ENCODE results near the gene BMP6.
A peak's percentile ranks its signal among the peaks of the same experiment; 100 is the strongest.

The BMP6 gene

DNA sequence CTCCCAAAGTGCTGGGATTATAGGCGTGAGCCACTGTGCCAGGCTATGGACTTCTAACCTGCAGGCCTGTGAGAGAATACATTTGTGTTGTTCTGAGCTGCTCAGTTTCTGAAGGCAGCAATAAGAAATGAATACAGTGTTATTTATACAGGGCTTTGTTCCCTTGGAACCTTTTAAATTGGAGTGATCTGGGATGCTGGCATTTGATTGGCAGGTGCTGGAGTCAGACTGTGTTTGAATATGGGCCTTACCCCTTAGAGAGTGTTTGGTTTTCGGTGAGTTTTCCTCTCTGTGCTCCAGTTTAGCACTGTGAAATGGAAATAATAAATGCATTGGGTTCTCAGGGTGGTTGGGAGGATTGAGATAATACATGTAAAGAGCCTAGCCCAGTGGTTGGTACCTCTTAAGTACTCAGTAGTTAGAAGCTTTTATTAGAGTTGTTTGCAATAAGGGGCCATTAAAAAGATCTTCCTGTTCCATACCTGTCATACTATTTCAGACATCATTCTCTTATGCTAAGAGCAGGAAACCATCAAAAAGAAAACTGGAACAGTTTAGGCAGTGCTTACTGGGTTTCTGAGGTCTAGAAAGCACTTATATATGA lies 22.1 kb downstream of the BMP6 start:
- DNase-seq = no peak

DNA sequence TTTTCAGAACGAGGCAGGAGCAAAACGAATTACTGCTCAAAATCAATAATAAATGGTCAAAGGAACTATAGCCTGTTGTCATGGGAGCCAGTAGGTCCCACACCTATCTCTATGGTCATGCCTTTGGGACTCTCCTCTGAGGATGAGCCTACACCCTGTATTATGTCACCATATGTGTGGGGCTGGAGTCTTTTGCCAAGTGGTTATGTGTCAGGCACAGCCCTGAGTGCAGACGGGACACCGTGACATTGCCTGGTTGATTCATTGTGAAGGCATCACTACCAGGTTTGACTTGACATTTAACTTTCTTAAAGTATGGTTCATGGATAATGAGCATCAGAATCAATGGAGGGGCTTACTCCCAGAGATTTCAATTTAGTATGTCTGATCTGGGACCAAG lies 23.6 kb downstream of the BMP6 start:
- no peak for DNase-seq

DNA sequence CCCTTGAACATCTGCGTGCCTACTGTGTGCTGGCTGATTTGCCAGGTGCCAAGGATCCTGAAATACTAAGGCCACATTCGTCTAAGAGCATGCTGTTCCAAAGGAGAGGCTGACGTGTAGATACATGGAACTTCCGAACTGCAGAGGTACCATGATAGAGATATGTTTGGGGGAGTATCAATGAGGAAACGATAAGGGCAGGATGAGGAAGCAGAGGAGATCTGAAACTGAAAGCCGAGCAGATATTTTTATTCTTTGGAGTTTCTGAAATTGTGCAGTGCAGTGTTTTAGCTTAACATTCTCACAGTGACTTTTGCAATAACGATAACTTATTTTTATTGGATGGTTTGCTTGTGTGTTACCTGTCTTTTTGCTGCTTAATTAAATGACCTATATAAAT lies 24.3 kb downstream of the BMP6 start:
- DNase-seq = no peak

DNA sequence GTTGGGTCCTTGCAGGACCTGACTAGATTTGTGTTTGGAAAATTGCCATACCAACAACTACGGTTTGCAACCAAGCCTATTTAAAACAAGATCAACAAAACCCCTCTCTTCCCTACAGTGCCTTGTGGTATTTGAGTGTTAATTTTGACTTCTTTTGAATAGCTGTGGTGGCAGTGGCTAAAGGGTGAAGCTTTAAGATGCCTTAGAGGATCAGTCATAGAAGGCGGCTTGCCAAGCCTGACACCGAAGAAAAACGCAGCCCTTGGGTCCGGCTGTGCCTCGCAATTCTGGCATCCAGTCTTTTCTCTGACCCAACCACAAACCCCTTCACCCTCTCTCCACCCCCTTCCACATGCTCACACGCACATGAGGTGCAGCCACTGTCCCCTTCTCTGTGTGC lies 32.6 kb downstream of the BMP6 start:
- no peak for DNase-seq

DNA sequence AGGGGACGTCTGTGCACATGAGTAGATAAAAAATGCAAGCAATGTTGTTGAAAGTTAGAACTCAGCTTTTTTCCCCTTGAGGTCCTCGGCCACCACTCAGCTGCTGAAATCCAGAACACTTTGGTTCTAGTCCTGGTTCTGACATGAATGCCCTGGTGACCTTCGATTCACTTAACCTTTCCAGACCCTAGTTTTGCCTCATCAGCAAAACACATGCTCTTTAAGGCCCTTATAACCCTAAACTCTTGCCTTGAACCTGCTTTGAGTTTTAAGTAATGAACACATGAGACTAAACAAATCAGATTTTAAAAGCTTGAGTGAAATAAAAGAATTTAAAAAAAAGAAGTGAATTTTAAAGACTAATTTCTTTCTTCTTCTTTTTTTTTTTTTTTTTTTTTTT lies 33.4 kb downstream of the BMP6 start:
- no peak for DNase-seq

DNA sequence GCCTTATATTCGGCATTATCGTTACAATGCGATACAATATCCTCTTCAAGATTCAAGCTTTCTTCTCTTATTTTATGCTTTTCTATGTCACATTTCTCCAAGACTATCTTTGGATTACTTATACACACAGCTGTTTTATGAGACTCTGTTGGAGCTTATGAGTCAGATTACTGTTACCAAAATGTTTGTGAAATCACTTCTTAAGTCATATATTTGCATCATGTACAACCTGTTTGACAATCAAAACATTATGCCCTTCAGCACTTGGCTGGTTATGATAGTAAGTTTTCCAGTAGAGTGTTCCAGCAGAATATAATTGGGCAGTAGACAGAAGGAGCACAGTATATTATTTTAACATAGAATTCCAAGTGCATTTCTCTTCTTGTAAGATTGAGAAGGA lies 35.2 kb downstream of the BMP6 start:
- no peak for DNase-seq

DNA sequence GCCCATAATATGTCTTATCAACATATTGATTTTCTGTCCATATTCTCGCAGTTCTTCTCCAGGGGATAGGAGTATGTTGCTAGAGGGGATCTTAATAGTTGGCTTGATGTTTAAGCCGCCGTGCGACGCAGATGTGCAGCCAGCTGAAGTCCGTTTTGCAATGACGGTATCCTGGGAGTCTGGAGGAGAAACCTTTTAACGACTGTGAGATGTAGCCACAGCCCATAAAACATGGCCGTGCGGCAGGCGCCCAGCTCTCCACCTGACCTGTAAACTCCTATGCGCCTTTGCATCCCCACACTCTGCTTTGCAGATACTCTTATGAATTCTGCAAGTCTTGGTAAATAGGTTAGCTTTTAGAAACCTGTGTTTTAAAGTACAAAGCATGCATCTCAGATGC lies 36.9 kb downstream of the BMP6 start:
- no peak for DNase-seq

DNA sequence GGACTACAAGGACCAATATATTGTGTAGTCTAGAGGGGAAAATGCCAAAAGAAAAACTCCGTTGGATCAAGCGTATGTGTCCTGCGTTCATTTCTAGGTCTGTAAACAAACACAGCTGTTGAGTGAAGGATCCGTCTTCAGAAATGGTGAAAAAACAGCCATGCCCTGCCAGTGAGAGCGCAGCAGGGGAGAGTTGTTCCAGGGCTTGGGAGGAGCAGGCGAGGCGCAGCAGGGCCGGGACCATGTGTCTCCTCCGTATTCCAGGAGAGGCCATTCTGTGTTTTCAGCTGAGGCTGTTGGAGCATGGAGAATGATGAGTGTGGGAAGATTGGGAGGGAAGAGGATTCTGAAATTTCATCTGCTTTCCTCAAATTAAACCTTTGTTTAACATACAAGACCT lies 38.0 kb downstream of the BMP6 start:
- DNase-seq = peak; percentile 11 to 51

DNA sequence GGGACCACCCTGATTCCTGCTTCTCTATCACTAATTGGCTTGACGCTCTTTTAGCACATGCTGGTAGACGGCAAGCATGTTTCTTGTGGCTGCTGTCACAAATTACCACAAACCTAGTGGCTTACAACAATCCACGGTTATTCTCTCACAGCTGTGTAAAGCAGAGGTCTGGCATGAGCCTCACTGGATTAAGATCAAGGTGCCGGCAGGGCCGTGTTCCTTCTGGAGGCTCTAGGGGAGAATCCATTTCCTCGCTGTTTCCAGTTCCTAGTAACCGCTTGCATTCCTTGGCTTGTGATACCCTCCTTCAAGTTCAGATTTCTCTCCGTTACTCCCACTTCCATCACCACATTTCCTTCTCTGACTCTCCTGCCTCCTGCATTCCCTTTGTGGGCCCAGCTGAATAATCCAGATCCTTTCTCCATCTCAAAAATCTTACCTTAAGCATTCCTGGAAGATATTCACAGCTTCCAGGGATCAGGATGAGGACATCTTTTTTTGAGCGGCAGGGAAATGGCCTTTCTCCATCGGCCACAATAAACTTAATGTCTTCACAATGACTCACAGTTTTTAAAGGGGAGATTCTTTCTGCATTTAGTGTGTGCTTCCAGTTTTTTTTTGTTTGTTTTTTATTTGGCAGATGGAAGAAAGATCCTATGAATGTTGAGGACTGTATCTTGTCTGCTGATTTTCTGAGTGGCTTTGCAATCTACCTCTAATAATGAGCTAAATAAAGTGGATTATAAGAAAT lies 39.9 kb downstream of the BMP6 start:
- DNase-seq = no peak

DNA sequence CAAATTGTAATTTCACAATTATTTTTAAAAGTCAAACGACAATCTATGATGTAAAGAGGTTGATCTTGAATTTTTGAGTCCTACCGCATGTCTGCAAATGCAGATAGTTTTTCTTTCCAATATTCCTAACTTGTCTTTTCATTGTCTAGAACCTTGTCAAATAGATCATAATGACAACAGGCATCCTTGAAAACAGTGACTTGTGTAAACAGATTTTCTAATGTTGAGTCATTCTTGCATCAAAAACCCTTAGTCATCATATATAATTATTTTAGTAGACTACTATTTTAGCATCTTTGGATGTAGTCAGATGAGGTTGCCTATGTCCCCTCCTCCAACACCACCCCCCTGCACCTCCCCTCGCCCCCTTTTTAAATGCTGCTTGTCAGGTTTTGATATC lies 43.8 kb downstream of the BMP6 start:
- DNase-seq = no peak

DNA sequence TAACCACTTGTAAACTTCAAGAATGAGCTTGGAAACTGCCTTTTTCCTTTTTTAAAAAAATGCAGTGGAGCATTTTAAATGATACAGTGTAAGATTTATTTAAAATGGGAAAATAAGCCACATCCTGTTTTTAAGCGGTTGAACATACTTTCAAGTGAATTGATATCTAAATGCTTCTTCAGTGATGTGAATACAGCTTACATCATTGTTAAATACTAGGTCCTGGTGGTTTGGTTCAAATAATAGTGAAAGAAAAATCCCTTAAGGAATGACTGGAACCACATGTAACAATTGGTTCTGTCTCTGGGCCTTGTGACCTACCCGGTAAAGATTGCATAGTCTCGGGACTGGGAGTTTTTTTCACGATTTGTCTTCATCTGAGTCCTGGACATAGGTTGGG lies 44.2 kb downstream of the BMP6 start:
- no peak for DNase-seq

DNA sequence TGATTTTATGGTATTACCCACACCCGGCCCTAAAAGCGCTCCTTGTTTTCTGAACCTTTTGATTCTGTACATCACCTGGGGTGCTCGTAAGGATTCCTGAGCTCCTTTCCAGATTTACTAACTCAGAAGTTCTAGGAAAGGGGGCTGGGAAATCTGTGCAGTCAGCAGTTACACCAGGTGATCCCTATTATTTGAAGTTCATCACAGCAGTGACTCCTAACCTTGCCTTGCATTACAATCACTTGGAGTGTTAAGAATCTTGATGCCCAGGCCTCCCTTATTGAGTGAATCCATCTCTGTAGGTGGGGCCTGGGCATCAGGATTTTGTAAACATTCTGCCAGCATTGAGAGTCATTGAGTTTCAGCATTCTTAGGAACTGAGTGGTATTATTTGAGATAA lies 44.7 kb downstream of the BMP6 start:
- no peak for DNase-seq

DNA sequence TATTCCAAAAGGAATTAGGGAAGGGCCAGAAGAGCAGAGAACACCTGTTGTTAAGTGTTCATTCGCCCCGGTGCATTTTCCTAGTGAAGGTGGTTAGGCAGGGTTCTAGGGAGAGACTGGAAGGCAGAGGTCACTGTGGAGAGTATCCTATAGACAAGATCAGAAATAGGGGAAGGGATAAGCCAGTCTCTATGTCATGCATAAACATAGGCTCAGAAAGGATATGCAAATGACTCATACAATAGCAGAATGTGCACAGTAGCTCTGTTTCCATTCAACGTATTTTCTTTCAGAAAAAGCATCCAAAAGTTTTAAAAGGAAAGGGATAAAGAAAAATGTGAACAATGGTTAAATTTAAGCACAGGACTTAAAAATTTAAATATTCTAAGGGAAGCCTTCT lies 47.4 kb downstream of the BMP6 start:
- no peak for DNase-seq

DNA sequence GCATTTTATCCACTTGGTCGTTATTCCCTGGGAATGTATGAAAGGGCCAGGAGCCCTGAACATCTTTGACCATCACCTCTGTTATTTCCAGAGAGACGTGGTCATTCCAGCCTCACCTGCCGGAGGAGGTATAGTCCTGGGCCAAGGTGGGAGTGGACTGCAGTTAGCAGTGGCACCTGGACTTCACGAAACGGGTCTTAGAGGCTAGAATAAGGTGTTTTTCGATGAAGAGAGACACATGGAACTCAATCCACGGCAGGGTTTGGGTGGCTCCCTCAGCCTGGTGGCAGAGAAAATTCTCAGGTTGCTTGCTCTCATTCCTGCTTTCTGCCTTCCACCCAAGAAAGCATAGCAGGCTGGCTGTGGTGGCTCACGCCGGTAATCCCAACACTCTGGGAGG lies 48.0 kb downstream of the BMP6 start:
- DNase-seq = no peak

DNA sequence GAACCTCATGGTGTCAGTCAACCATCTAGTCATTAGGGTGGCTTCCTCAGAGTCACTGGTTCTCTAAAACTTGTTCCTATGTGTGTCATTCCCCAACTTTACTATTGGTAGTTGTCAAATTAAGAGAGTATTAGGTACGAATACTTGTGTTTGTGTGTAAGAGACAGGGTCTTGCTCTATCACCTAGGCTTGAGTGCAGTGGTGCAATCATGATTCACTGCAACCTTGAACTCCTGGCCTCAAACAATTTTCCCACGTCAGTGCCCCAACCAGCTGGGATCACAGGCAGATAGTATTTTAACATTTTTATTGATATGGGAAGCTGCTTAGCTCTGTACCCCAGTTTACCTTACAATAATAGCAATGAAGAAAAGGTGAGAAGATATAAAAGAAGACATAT lies 50.6 kb downstream of the BMP6 start:
- no peak for DNase-seq

DNA sequence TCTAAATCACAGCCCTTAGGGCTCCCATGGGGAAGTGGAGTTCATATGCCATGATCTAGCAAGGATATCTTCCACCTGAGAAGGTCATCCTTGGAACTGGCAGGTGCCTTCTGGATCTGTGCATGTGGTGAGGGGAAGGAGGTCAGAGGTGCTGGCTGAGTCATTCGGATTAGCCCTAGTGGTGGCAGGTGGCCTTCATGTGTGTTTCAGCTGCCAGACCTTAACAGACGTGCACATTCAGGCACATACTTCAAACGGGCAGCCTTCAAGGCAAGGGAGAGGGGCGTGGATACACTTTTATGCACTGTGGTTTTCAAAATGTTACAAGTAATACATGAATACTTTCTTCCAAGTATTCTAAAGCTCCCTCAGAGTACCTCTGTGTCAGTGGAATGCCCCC lies 51.2 kb downstream of the BMP6 start:
- DNase-seq = no peak

DNA sequence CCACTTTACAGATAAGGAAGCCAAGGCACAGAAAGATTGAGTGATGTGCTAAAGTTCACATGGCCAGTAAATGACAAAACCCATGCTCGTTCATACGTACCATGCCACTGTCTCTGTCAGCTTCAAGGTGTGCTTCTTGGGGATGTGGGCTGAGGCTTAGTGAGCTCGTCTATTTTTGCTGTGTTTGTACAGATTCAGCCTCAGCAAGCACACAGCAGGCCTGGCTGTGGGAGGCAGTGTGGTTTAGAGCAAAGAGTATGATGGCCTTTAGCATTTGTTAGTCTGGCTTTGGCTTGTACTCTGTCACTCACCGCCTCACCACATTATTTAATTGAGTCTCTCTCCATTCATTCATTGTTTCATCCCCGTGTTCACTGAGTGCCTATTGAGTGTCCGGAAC lies 55.3 kb downstream of the BMP6 start:
- no peak for DNase-seq

DNA sequence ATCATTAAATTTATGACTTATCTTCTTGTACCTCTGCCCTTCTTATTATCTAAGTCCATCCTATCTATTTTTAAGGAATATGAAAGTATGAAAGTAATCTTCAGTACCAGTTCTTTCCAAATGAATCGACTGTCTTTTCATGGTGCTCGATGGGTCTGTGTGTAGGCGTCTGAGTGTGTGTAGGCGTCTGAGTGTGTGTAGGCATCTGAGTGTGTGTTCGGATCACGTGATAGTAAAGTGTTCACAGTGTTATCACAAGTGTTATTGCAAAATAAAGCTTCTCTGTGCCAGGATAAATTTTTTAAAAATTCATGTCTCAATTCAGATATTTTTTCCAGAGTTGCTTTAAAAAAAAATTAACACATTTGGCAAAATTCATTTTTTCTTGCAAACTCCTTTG lies 58.3 kb downstream of the BMP6 start:
- no peak for DNase-seq

DNA sequence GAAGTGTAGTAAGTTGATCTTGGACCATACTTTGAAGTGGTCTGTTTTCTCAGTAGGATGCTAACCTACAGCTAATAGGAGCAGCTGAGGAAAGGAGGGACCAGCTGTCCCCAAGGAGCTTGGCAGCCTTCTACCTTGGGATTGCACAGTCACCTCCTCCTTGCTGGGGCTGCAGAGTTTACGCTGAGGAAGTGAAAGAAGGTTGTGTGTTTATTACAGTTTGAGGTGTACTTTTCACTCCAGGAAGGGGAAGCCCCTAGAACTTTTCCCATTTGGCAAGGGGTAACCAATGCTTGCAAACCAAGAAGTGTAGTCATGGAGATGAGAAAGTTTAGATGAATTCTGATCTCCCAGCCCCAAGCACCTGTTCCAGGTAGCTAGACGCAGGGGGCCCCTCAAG lies 58.8 kb downstream of the BMP6 start:
- no peak for DNase-seq

DNA sequence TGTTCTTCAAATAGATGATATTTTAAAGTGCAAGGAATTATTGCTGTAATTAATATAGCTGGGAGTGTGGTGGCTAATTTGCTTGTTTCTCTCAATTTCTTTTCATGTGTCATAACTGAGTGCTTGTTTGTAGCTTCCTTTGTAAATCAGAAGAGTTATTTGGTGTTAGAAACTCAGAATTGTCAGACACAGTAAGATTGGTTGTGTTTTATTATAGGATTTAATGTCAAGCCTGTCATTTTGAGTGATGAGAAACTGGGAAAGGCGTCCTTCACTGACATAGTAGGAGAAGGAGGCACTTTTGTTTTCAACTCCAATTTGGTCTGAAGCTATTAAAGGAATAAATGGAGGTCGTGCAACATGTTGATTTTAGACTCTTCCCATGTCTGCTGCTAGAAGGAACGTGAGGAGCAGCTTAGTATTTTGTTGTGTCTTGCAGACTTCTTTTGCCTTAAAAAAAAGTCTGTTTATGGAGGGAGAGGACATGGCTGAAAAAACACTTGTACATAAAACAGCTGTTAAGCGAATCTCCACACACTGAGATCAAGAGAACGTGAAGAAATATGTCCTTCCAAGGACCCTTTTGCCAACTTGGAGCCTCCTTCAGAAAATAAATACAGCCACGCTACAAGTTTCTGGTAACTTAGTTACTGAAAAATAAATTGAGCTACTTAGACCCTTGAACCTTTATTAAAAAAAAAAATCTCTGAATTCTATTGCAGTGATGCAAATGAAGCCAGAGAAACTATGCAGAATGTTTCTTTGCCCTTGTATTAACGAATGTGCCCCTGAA lies 59.5 kb downstream of the BMP6 start:
- DNase-seq = no peak

DNA sequence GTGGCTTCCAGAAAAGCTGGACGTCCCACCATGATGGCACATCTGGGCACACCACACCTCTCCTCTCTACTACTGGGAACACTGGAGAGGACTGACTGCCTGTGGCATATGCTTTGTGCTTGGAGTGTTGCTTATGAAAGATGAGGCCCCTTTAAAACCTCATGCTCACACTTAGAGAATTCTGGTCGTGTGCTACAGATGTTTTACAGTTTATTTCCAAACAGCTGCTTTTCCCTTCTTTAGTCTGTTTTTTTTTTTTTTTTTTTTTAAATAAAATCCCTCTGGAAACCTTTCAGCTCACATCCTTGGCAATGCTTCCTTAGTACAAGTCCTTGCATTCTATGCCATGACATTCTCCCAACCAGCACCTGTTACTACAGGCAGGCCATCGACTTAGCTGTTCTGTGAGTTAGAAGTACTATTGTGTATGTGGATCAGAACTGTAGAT lies 60.3 kb downstream of the BMP6 start:
- DNase-seq = no peak

DNA sequence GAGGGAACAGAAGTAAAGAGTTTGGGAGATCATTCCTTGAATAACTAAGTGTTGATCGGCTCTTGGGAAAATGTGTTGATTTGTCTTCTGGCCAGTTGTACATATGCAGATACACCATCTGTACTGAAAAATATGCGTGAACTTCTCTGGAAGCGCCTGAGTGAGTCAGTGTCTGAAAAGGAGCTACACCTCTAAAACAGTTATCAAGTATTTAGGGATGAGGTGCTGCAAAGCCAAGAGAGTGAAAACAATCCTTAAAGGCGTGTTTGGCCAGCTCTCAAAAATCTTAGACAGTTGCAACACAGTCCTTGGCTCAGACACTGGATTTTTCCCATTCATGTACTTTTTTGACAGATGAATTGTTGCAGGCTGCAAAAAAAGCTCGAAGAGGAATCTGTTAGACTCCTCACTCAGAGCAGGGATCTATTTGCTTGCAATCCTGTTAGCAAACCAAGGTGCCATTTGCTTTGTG lies 61.3 kb downstream of the BMP6 start:
- no peak for DNase-seq

DNA sequence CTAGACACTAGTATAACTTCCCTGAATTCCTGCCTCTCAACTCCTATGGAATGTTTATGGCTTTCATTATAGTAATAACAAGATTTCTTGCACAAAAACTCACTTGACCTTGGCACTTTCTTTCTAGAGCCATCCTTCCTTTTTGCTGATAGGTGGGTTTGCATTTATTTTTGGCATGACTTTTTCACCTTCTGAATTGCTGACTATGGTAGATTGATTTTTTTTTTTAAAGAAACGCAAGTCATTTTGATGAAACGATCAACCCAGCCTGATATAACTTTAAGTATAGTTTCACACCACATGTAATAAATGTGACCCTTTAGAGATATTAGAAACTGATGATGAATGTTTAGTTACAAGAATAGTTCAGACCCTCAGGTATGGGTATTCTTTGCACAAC lies 61.8 kb downstream of the BMP6 start:
- DNase-seq = no peak

DNA sequence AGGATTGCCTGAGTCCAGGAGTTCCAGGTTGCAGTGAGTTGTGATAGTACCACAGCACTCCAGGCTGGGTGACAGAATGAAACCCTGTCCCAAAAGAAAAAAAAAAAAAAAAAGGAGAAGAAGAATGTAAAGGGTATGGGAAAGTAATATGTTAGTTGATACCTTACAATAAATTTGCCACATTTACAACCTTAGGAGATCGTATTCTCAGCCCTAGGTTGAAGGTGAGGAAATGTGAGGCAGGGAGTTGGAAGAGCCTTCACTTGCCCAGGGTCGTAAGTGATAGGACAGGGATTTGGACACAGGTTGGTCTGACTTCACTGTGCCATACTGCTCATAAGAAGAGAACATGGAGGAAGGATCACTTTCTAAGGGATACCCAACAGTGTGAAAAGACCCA lies 68.6 kb downstream of the BMP6 start:
- DNase-seq = no peak

Data from NCI-H446 (cell line).